ENCODE data around the gene PDZD4. TPM values are rescaled to one million over a fixed set of nuclear protein-coding genes. Genes with fewer than 3 reads are reported as not detected.

The PDZD4 gene
- total RNA-seq, 2 experiments from 2014 or later, result 1.4 to 2.6 TPM

- ChIA-PET CTCF (no interaction called here), POLR2A (no interaction called here)
- Mint-ChIP-seq H3K9me3 (no peaks in the 10 kb centered on the region), H3K27ac (no peak overlapping the region), H3K27me3 (no peaks in the 10 kb centered on the region), H3K4me3 (no peak overlapping the region), H3K36me3 (ENCODE audit: low read depth) (no peaks in the 10 kb centered on the region), H3K4me1 (ENCODE audit: low read depth) (no peaks in the 10 kb centered on the region)
- no peak for DNase-seq
- no peak for TF ChIP-seq CTCF (IDR thresholded peaks at IDR 0.05)
- no peak for ATAC-seq
- intact Hi-C loops (cut with micrococcal nuclease), result no loop called here
Measured at GRCh38 chrX:153804100-153804595, 26.2 kb downstream of the PDZD4 start.

GRCh38 chrX:153803211-153804099, 26.9 kb downstream of the PDZD4 start:
- ChIA-PET POLR2A (no interaction called here), CTCF (no interaction called here)
- no peaks in the 10 kb centered on the region for H3K9me3 Mint-ChIP-seq
- no peaks in the 10 kb centered on the region for H3K27me3 Mint-ChIP-seq
- no peak for DNase-seq
- TF ChIP-seq CTCF (IDR thresholded peaks at IDR 0.05), result no peak
- no peak overlapping the region for H3K4me3 Mint-ChIP-seq
- intact Hi-C loops (cut with micrococcal nuclease), result no loop called here
- H3K36me3 Mint-ChIP-seq (ENCODE audit: low read depth), result no peaks in the 10 kb centered on the region
- no peaks in the 10 kb centered on the region for H3K4me1 Mint-ChIP-seq (ENCODE audit: low read depth)
- no peak for ATAC-seq
- no peak overlapping the region for H3K27ac Mint-ChIP-seq

GRCh38 chrX:153802513-153803045, 27.8 kb downstream of the PDZD4 start:
- no peak overlapping the region for H3K4me3 Mint-ChIP-seq
- ATAC-seq (no peak), DNase-seq (no peak)
- no peak for TF ChIP-seq CTCF (IDR thresholded peaks at IDR 0.05)
- ChIA-PET CTCF (no interaction called here), POLR2A (no interaction called here)
- no peaks in the 10 kb centered on the region for H3K9me3 Mint-ChIP-seq
- H3K4me1 Mint-ChIP-seq (ENCODE audit: low read depth), result no peaks in the 10 kb centered on the region
- H3K27me3 Mint-ChIP-seq, result no peaks in the 10 kb centered on the region
- no peak overlapping the region for H3K27ac Mint-ChIP-seq
- no peaks in the 10 kb centered on the region for H3K36me3 Mint-ChIP-seq (ENCODE audit: low read depth)
- intact Hi-C loops (cut with micrococcal nuclease), result no loop called here

- ChIA-PET CTCF (no interaction called here), POLR2A (no interaction called here)
- TF ChIP-seq CTCF (IDR thresholded peaks at IDR 0.05), result no peak
- Mint-ChIP-seq H3K9me3 (no peaks in the 10 kb centered on the region), H3K4me3 (no peak overlapping the region), H3K27me3 (no peaks in the 10 kb centered on the region), H3K27ac (no peak overlapping the region), H3K36me3 (ENCODE audit: low read depth) (peaks cover 5% of the 10 kb centered on the region), H3K4me1 (ENCODE audit: low read depth) (peaks cover 2% of the 10 kb centered on the region)
- intact Hi-C loops (cut with micrococcal nuclease), result no loop called here
- ATAC-seq (no peak), DNase-seq (no peak)
Measured at GRCh38 chrX:153801669-153802068, 28.7 kb downstream of the PDZD4 start.

GRCh38 chrX:153800746-153801145, 29.6 kb downstream of the PDZD4 start:
- no peaks in the 10 kb centered on the region for H3K9me3 Mint-ChIP-seq
- peaks cover 9% of the 10 kb centered on the region for H3K4me1 Mint-ChIP-seq (ENCODE audit: low read depth)
- intact Hi-C loops (cut with micrococcal nuclease), result no loop called here
- no peak for DNase-seq
- CTCF ChIA-PET, result no interaction called here
- no peak for ATAC-seq
- TF ChIP-seq CTCF (IDR thresholded peaks at IDR 0.05), result no peak
- H3K27me3 Mint-ChIP-seq, result no peaks in the 10 kb centered on the region
- peaks cover 15% of the 10 kb centered on the region for H3K36me3 Mint-ChIP-seq (ENCODE audit: low read depth)
- POLR2A ChIA-PET, result no interaction called here
- H3K27ac Mint-ChIP-seq, result no peak overlapping the region
- no peak overlapping the region for H3K4me3 Mint-ChIP-seq

Measured in activated CD8-positive, alpha-beta T cell treated with anti-CD3 and anti-CD28 coated beads for 36 hours (primary cell).